NB4 (cell line): ENCODE results near the gene PLEKHG2.

Experiments
- MAX ChIP-seq: IDR thresholded peaks from 2 replicates; pipeline ENCODE4 v1.6.1; 2011; ENCODE audit warnings: low read depth, low read length
- POLR2A ChIP-seq: IDR thresholded peaks from 2 replicates; pipeline ENCODE4 v1.6.1; 2011; ENCODE audit warnings: mild to moderate bottlenecking; ENCODE audit not compliant: insufficient read length; ENCODE audit errors: extremely low read depth
- TF ChIP-seq, protein P1 (sequence below): IDR thresholded peaks from one replicate; pipeline ENCODE4 v1.5.1; 2012; ENCODE audit warnings: low read depth, low read length

DNA sequence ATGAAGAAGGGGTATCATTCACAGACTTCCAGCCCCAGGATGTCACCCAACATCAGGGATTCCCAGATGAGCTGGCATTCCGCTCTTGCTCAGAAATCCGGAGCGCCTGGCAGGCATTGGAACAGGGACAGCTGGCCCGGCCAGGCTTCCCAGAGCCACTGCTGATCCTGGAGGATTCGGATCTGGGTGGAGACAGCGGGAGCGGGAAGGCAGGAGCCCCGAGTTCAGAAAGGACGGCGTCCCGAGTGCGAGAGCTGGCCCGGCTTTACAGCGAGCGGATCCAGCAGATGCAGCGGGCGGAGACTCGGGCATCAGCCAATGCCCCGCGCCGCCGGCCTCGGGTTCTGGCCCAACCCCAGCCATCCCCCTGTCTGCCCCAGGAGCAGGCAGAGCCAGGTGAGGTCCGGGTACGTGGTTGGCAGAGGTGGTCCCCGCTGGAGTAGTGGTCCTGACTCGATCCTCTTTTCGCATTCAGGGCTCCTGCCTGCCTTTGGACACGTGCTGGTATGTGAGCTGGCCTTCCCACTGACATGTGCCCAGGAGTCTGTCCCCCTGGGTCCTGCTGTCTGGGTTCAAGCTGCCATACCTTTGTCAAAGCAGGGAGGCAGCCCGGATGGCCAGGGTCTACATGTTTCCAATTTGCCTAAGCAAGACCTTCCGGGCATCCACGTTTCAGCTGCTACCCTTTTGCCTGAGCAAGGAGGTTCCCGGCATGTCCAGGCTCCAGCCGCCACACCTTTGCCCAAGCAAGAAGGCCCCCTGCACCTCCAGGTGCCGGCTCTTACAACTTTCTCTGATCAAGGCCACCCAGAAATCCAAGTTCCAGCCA lies 11.0 kb downstream of the PLEKHG2 start:
- TF ChIP-seq, protein P1, sequence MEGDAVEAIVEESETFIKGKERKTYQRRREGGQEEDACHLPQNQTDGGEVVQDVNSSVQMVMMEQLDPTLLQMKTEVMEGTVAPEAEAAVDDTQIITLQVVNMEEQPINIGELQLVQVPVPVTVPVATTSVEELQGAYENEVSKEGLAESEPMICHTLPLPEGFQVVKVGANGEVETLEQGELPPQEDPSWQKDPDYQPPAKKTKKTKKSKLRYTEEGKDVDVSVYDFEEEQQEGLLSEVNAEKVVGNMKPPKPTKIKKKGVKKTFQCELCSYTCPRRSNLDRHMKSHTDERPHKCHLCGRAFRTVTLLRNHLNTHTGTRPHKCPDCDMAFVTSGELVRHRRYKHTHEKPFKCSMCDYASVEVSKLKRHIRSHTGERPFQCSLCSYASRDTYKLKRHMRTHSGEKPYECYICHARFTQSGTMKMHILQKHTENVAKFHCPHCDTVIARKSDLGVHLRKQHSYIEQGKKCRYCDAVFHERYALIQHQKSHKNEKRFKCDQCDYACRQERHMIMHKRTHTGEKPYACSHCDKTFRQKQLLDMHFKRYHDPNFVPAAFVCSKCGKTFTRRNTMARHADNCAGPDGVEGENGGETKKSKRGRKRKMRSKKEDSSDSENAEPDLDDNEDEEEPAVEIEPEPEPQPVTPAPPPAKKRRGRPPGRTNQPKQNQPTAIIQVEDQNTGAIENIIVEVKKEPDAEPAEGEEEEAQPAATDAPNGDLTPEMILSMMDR, result no peak
- TF ChIP-seq MAX (no peak), POLR2A (no peak)
